ENCODE results near the gene MYOF. TPM values are rescaled to one million over a fixed set of nuclear protein-coding genes. Genes with fewer than 3 reads are reported as not detected.

The MYOF gene
- total RNA-seq, 5 donors from 2014 or later (not counting 1 experiment from before 2014, with no cell fraction given): 0.65 to 1.1 (median 0.86) TPM

- WGBS (ENCODE audit: insufficient coverage): 100% methylated on average over 1 of the region's 5 CpGs
- Histone ChIP-seq H3K4me1 (ENCODE audit: control insufficient read depth in 1 of 2, extremely low read depth in 1 of 2, insufficient read depth in 2 of 2, low read length in 2 of 2) (no peaks in the 10 kb centered on the region), H3K27ac (ENCODE audit: low read length) (no peak overlapping the region), H3K27me3 (replicated peaks in 1 of 2; ENCODE audit: control insufficient read depth in 2 of 2, extremely low read depth in 1 of 2, insufficient read depth in 2 of 2, low read length in 1 of 2) (no peaks in the 10 kb centered on the region), H3K36me3 (ENCODE audit: control insufficient read depth in 2 of 2, extremely low read depth in 1 of 2, insufficient read depth in 1 of 2, low read length in 1 of 2) (no peaks in the 10 kb centered on the region), H3K4me3 (ENCODE audit: control insufficient read depth in 1 of 2, extremely low read depth in 1 of 2, low read length in 1 of 2) (no peak overlapping the region), H3K9me3 (no peaks in the 10 kb centered on the region)
- ChIA-PET POLR2A (no interaction called here), CTCF (no interaction called here)
- H3K27me3 Mint-ChIP-seq: no peaks in the 10 kb centered on the region
- H3K4me1 Mint-ChIP-seq: no peaks in the 10 kb centered on the region
- DNase-seq (no peak), ATAC-seq (replicated peaks in 1 of 4) (no peak)
- H3K4me3 Mint-ChIP-seq: no peak overlapping the region
- H3K36me3 Mint-ChIP-seq: no peaks in the 10 kb centered on the region
- no peak overlapping the region for H3K27ac Mint-ChIP-seq
- H3K9me3 Mint-ChIP-seq: no peaks in the 10 kb centered on the region
These were observed 223.0 kb downstream of the MYOF start for GRCh38 chr10:93259126-93259525.

Other genes starting within 250 kb of the MYOF start
- under 1 TPM; 0.35 to 0.95 (median 0.49) TPM for gene CEP55, start 14.3 kb upstream of the MYOF start, total RNA-seq
- gene FFAR4, start 84.3 kb upstream of the MYOF start, total RNA-seq: not detected
- gene RBP4, start 118.9 kb upstream of the MYOF start, total RNA-seq: 1 to 10 TPM in 3 of 5 donors, not detected in 2; 1.3 to 3.8 (median 2.5) TPM
- not detected for gene PDE6C, start 130.2 kb upstream of the MYOF start, total RNA-seq
- gene FRA10AC1, start 220.3 kb upstream of the MYOF start, total RNA-seq: 10 to 100 TPM; 15.2 to 24.1 (median 18.2) TPM